ENCODE data around the gene CHRDL2.
"Not testable (repeated sequence)": the region's sequence is repeated elsewhere in the genome, so short reads cannot be mapped to it uniquely, and the experiment has no call there.

Gene CHRDL2, protein sequence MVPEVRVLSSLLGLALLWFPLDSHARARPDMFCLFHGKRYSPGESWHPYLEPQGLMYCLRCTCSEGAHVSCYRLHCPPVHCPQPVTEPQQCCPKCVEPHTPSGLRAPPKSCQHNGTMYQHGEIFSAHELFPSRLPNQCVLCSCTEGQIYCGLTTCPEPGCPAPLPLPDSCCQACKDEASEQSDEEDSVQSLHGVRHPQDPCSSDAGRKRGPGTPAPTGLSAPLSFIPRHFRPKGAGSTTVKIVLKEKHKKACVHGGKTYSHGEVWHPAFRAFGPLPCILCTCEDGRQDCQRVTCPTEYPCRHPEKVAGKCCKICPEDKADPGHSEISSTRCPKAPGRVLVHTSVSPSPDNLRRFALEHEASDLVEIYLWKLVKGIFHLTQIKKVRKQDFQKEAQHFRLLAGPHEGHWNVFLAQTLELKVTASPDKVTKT

DNA sequence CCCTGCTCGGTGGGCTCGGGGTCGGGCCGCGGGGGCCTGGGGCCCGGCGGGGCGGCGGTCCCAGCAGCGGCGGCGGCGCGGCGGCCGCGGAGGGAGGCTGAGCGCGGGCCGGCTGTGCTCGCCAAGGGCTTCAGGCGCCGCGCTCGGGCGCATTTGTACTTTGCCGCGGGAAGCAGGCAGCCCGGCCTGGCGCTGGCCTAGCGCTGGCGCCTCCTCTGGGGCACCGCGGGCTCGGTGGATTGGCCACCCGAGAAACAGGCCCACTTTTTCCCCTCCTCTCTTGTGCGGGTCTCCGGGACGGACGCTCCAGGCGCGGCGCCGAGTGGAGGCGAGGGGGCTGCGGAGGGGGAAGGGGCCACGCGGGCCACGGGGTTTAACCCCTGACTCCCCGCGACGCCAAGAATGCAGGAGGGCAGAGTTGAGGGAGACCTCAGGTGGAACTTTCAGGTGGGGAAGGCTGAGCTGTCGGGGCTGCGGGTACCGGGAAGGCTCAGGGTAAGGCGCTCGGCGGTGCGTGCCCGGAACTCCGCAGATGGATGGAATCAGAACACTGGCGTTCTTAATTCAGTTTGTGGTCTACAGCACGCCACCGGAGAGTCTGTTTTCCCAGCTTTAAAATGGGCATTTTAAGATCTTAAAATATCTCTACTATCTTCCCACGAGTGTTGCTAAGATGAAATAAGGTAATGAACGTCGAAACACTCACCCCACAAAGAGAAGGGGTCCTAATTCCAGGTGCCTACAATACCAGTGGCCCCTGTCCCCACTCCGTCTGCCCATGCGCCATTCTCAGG lies at the start of gene CHRDL2:
CHRDL2 (minus strand) TSS at position 126 of the 794 bp plus-strand sequence. CDS start 538 bp downstream, outside the sequence.
- Mint-ChIP-seq H3K9me3 (no peaks in the 10 kb centered on the region), H3K4me1 (peaks cover 7% of the 10 kb centered on the region), H3K27ac (no peak within 1 kb of the TSS), H3K36me3 (peaks cover 1% of the 10 kb centered on the region), H3K27me3 (peaks cover 25% of the 10 kb centered on the region), H3K4me3 (peak within 1 kb of the TSS; percentile 65)
- peak; percentile 28 for ATAC-seq (ENCODE audit: low read depth)
- DNase-seq (ENCODE audit: low spot score in 2 of 2) = no peak

DNA sequence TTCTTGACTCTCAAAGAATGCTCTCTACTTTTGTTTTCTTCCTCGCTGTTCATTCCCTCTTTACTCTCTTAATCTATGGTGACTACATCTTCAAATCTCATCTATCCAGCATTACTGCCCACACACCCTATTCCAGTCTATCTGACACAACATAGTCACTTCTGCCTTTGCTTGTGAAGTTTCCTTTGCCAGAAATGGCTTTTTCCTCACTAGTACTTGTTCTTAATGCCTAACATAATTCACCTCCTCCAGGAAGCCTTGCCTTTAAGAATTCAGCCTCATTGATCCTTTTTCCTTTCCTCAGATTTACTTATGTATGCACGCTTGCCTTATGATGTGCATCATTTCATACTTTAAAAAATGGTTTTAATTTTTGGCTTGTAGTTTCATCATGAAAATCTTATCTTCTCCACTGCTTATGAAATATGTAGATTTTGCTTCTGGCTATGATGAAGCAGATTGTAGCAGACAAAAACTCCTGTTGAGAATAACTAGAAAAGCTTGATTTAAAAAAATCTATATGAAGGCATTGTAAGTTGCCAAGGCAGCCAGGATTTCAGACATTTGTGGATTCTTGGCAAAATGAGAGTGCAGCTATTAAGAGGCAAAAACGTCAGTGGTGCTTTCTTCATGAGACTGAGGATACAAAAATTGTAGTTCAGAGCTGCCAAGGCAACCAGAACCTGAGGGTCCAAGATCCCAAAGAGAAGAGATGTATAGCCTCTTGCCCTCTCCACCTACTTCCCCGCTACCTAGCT lies 49.2 kb upstream of the CHRDL2 start:
- no peak for DNase-seq (ENCODE audit: low spot score in 2 of 2)
- H3K9me3 Mint-ChIP-seq = no peaks in the 10 kb centered on the region
- H3K4me1 Mint-ChIP-seq = peaks cover 32% of the 10 kb centered on the region
- no peak for ATAC-seq (ENCODE audit: low read depth)
- no peak overlapping the region for H3K27ac Mint-ChIP-seq
- no peak overlapping the region for H3K4me3 Mint-ChIP-seq
- H3K27me3 Mint-ChIP-seq = no peaks in the 10 kb centered on the region
- H3K36me3 Mint-ChIP-seq = peaks cover 12% of the 10 kb centered on the region

DNA sequence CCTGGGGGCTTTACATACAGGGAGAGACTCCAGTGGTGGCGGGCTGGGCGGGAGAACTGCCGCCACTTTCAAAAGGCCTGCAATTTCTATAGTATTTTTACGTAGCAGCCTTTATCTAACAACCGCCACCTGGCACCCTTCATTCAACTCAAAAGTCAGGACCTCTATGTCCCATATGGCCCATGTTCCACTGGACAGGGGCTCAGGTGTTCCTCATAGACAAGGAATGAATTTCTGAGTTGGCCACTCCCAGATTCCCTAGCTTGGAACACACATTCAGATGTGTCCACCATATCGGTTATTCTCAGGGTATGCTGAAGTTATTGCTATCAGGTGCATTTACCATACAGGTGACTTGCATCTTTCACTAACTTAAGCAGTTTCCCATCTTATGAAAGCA lies 47.4 kb upstream of the CHRDL2 start:
- Mint-ChIP-seq H3K36me3 (peaks cover 17% of the 10 kb centered on the region), H3K4me3 (no peak overlapping the region), H3K4me1 (peaks cover 28% of the 10 kb centered on the region), H3K9me3 (no peaks in the 10 kb centered on the region), H3K27ac (no peak overlapping the region), H3K27me3 (no peaks in the 10 kb centered on the region)
- ATAC-seq (ENCODE audit: low read depth) (no peak), DNase-seq (ENCODE audit: low spot score in 2 of 2) (no peak)

DNA sequence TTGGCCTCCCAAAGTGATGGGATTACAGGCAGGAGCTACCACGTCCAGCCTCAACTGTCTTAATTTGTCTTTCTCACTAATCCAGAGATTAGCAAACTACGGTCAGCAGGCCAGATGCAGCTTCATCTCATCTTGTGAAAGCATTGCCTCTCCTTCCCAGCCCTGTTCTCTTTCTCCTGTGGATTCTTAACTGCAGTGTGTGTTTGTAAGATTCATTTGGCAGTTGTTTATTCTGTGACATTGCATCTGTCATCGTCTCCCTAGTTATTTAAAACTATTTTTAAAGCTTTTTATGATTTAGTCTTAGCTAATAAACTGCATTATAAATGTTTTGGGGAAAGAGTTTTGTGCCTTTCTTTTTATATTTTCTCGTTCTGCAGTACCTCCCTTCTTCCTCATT lies 46.7 kb upstream of the CHRDL2 start:
- H3K27me3 Mint-ChIP-seq = no peaks in the 10 kb centered on the region
- H3K27ac Mint-ChIP-seq = no peak overlapping the region
- H3K36me3 Mint-ChIP-seq = peaks cover 17% of the 10 kb centered on the region
- H3K4me3 Mint-ChIP-seq = no peak overlapping the region
- ATAC-seq (ENCODE audit: low read depth) = no peak
- no peak for DNase-seq (ENCODE audit: low spot score in 2 of 2)
- peaks cover 21% of the 10 kb centered on the region for H3K4me1 Mint-ChIP-seq
- no peaks in the 10 kb centered on the region for H3K9me3 Mint-ChIP-seq

DNA sequence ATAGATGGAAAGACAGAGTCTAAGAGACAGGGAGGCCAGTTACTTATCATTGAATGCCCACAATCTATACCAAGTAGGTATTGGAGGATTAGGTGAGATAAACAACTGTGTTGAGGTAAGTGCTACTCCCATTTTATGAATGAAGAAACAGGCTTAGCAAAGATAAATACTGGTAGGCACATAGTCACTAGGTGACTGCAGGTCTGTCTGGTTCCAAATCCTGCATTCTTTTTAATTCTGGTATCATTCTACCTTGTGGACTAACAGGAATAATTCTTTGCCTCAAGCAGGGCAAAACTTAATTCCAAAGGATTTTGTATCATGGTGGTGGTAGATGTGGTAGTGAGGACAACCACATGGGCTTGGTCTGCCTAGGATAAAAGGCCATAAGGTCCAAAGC lies 45.8 kb upstream of the CHRDL2 start:
- ATAC-seq (ENCODE audit: low read depth) = no peak

DNA sequence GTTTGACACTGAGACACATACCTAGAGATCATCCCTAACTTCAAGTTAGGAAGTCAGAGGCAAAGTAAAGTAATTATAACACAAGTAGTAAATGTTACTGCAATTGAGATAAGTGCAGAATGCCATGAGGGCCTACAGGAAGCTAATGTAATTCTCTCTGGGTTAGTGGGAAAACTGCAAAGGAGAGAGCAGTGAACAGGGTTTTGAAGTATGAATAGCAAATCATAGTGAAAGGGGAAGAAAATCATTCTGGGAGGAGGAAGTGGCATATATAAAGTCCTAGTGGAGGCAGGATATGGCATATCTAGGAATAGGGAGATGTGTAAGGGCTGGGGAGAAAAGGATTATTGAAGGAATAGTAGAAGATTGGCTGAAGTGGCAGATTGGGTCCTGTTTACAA lies 45.3 kb upstream of the CHRDL2 start:
- DNase-seq (ENCODE audit: low spot score in 2 of 2) (no peak), ATAC-seq (ENCODE audit: low read depth) (no peak)
- no peaks in the 10 kb centered on the region for H3K27me3 Mint-ChIP-seq
- H3K4me3 Mint-ChIP-seq = no peak overlapping the region
- peaks cover 20% of the 10 kb centered on the region for H3K4me1 Mint-ChIP-seq
- H3K9me3 Mint-ChIP-seq = no peaks in the 10 kb centered on the region
- peaks cover 17% of the 10 kb centered on the region for H3K36me3 Mint-ChIP-seq
- H3K27ac Mint-ChIP-seq = no peak overlapping the region

More for the DNA sequence above, 45.8 kb upstream of the CHRDL2 start:
- H3K36me3 Mint-ChIP-seq = peaks cover 17% of the 10 kb centered on the region
- no peaks in the 10 kb centered on the region for H3K27me3 Mint-ChIP-seq
- DNase-seq (ENCODE audit: low spot score in 2 of 2) = no peak
- H3K9me3 Mint-ChIP-seq = no peaks in the 10 kb centered on the region
- no peak overlapping the region for H3K4me3 Mint-ChIP-seq
- H3K27ac Mint-ChIP-seq = no peak overlapping the region
- H3K4me1 Mint-ChIP-seq = peaks cover 20% of the 10 kb centered on the region

DNA sequence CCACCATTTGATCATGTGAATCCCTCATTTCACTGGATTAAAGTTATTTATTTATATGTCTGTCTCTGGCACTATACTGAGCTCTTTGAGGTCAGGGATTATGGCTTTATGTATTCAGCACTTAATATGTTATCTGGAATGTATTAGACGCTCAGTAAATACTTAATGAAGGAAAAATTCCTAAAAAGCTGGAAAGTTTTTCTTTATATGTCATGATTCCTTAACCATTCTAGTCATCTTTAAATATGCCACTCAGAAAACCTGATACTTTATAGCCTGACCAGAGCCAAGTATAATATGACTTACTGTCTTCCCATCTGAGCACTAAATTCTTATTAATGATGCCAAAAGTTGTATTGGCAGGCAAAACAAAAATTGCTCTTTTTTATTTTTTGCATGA lies 44.5 kb upstream of the CHRDL2 start:
- ATAC-seq (ENCODE audit: low read depth) (no peak), DNase-seq (ENCODE audit: low spot score in 2 of 2) (no peak)
- Mint-ChIP-seq H3K27me3 (no peaks in the 10 kb centered on the region), H3K9me3 (no peaks in the 10 kb centered on the region), H3K4me1 (peaks cover 20% of the 10 kb centered on the region), H3K36me3 (peaks cover 17% of the 10 kb centered on the region), H3K4me3 (no peak overlapping the region), H3K27ac (no peak overlapping the region)

DNA sequence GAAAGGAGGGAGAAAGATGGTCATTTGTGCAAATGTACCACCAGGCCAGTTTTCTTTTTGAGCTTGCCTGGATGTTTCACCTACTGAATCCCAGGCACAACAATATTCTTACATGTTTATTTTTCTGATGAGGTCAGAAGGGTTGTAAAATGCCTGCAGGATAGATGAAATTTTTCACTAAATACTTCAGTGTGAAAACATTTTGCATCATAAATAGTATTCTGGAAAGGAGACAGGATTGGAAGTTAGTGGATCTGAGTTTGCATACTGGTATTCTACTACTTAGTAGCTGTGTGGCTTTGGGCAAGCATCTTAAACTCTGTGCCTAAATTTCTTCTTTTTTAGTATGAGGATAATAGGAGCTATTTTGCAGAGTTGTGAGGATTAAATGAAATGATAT lies 42.2 kb upstream of the CHRDL2 start:
- no peak for DNase-seq (ENCODE audit: low spot score in 2 of 2)
- H3K27ac Mint-ChIP-seq = no peak overlapping the region
- no peak overlapping the region for H3K4me3 Mint-ChIP-seq
- H3K36me3 Mint-ChIP-seq = peaks cover 17% of the 10 kb centered on the region
- H3K4me1 Mint-ChIP-seq = peaks cover 39% of the 10 kb centered on the region
- H3K27me3 Mint-ChIP-seq = no peaks in the 10 kb centered on the region
- no peak for ATAC-seq (ENCODE audit: low read depth)
- H3K9me3 Mint-ChIP-seq = no peaks in the 10 kb centered on the region

DNA sequence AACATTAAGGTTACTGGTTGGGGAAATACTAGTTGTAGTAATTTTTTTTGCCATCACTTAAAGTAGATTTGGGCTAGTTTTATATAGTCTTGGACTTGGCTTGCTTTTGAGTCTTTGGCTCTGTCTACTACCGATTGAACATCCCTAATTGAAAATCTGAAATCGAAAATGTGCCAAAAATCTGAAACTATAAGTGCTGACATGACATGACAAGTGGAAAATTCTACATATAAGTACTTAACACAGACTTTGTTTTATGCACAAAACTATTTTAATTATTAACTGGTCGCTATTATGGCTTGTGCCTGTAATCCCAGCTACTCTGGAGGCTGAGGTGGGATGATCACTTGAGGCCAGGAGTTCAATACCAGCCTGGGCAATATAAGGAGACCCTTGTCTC lies 39.9 kb upstream of the CHRDL2 start:
- H3K9me3 Mint-ChIP-seq = no peaks in the 10 kb centered on the region
- H3K27me3 Mint-ChIP-seq = no peaks in the 10 kb centered on the region
- ATAC-seq (ENCODE audit: low read depth) (no peak), DNase-seq (ENCODE audit: low spot score in 2 of 2) (no peak)
- H3K27ac Mint-ChIP-seq = peak overlapping the region; percentile 63
- peaks cover 8% of the 10 kb centered on the region for H3K36me3 Mint-ChIP-seq
- peaks cover 34% of the 10 kb centered on the region for H3K4me1 Mint-ChIP-seq
- no peak overlapping the region for H3K4me3 Mint-ChIP-seq

DNA sequence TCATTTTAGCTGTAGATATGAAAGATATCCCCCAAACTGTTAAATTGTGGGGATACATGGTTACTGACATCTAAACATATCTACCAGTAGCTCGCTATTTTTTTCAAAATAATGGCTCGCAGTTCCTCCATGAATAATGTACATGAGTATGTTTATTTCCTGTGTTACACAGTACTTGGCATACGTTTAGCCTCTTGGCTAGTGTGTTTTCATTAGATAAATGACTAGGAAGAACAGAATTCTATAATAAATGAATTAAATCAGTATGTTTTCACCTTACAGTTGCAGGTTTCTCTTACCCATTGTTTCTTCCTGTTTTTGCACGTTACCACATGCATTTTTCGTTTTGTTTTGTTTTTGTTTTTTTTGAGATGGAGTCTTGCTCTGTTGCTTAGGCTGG lies 39.2 kb upstream of the CHRDL2 start:
- H3K27me3 Mint-ChIP-seq = no peaks in the 10 kb centered on the region
- H3K27ac Mint-ChIP-seq = peak overlapping the region; percentile 63
- no peak overlapping the region for H3K4me3 Mint-ChIP-seq
- ATAC-seq (ENCODE audit: low read depth) (peak; percentile 43), DNase-seq (ENCODE audit: low spot score in 2 of 2) (no peak)
- no peaks in the 10 kb centered on the region for H3K9me3 Mint-ChIP-seq
- peaks cover 5% of the 10 kb centered on the region for H3K36me3 Mint-ChIP-seq
- H3K4me1 Mint-ChIP-seq = peaks cover 32% of the 10 kb centered on the region

DNA sequence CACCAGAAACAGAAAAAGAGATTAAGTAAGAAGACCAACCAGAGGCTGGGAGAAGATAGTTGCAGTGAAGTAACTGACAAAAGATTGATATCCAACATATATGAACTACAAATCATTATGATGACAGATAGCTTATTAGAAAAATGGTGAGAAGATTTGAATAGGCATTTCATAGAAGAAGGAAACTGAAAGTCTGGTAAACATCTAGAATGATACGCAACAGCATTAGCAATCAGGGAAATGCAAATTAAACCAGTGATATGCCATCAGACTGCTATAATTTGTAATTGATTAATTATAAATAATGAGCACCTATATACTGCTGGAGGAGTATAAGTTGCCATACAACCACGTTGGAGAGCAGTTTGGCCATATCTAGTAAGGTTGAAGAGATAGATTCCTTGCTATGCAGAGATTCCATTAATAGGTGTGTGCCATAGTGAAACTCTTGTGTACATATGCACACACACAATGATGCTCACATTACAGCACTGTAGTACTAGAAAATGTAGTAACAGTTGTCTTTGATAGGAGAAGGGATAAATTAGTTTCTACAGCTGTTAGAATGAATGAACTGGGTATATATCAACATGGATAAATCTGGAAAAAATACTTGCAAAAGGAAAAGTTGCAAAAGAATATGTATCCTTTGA lies 38.0 kb upstream of the CHRDL2 start:
- H3K36me3 Mint-ChIP-seq = no peaks in the 10 kb centered on the region
- H3K4me1 Mint-ChIP-seq = peaks cover 23% of the 10 kb centered on the region
- ATAC-seq (ENCODE audit: low read depth) (peak; percentile 47), DNase-seq (ENCODE audit: low spot score in 2 of 2) (no peak)
- H3K27ac Mint-ChIP-seq = peak overlapping the region; percentile 85
- peak overlapping the region; percentile 43 for H3K4me3 Mint-ChIP-seq
- no peaks in the 10 kb centered on the region for H3K27me3 Mint-ChIP-seq
- H3K9me3 Mint-ChIP-seq = no peaks in the 10 kb centered on the region

DNA sequence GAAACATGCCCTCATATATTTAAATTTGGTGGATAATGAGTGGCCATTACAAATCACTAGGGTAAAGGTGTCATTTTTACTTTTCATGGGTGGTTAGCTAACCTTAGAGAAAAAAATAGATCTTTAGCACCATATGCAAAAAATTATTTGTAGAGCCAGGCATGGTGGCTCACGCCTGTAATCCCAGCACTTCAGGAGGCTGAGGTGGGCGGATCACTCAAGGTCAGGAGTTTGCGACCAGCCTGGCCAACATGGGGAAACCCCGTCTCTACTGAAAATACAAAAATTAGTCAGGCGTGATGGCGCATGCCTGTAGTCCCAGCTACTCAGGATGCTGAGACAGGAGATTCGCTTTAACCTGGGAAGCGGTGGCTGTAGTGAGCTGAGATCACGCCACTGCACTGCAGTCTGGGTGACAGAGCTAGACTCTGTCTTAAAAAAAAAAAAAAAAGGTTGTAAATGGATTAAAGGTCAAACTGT lies 37.0 kb upstream of the CHRDL2 start:
- Mint-ChIP-seq H3K27ac (peak overlapping the region; percentile 85), H3K4me3 (peak overlapping the region; percentile 65), H3K4me1 (peaks cover 26% of the 10 kb centered on the region)
- H3K9me3 Mint-ChIP-seq, H3K36me3 Mint-ChIP-seq, H3K27me3 Mint-ChIP-seq: not testable (repeated sequence)
- DNase-seq (ENCODE audit: low spot score in 2 of 2) (peak in 1 of 2 donors; percentile 21), ATAC-seq (ENCODE audit: low read depth) (peak; percentile 66)

DNA sequence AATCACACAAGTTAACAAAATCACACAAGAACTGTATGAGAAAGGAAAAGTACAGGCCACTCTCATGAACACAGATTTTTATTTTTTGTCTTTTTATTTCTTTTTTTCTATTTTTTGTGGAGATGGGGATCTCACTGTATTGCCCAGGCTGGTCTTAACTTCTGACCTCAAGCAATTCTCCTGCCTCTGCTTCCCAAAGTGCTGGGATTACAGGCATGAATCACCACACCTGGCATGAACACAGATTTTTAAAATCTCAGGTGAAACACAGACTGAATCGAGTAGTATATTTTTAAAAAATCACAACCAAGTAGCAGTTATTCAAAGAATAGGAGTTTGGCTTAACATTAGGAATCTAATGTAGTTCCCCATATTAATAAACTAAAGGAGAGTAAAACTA lies 35.7 kb upstream of the CHRDL2 start:
- Mint-ChIP-seq H3K27ac (no peak overlapping the region), H3K9me3 (peaks cover 2% of the 10 kb centered on the region), H3K27me3 (no peaks in the 10 kb centered on the region), H3K4me1 (peaks cover 26% of the 10 kb centered on the region), H3K4me3 (no peak overlapping the region), H3K36me3 (peaks cover 9% of the 10 kb centered on the region)
- ATAC-seq (ENCODE audit: low read depth) (no peak), DNase-seq (ENCODE audit: low spot score in 2 of 2) (no peak)

Data from memory B cell (primary cell).